ENCODE measurements around the gene RIOX2. TPM values are rescaled to one million over a fixed set of nuclear protein-coding genes. Genes with fewer than 3 reads are reported as not detected.

Gene RIOX2
- total RNA-seq, 1 donor: 32.7 TPM

DNA sequence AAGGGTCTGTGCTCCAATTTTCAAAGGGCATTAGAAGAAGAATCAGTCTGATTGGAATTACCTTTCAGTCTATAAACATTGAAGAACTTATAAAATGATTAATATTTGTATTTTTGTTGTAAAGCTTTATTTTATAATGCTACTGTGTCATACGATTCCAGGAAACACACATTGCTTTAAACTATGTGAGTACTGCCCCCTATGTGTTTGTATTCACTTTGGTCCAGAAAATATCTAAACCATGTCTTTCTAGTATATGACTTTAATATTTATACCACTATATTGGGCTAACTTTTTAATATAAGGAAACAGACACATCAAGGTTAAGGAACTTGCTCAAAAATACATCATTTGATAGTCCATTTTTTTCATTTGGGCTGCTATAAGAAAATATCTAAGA lies 3.2 kb upstream of the RIOX2 start:
- peak; percentile 25 for TF ChIP-seq CTCF (IDR thresholded peaks at IDR 0.05; ENCODE audit: insufficient read depth, low read length)
- H3K4me3 ChIP-seq (ENCODE audit: low read depth, low read length): no peak overlapping the region
- DNase-seq (ENCODE audit: low read depth): no peak

GRCh38 chr3:97974996-97975395 lies 2.8 kb upstream of the RIOX2 start:
- no peak for TF ChIP-seq CTCF (IDR thresholded peaks at IDR 0.05; ENCODE audit: insufficient read depth, low read length)
- no peak for DNase-seq (ENCODE audit: low read depth)
- no peak overlapping the region for H3K4me3 ChIP-seq (ENCODE audit: low read depth, low read length)

DNA sequence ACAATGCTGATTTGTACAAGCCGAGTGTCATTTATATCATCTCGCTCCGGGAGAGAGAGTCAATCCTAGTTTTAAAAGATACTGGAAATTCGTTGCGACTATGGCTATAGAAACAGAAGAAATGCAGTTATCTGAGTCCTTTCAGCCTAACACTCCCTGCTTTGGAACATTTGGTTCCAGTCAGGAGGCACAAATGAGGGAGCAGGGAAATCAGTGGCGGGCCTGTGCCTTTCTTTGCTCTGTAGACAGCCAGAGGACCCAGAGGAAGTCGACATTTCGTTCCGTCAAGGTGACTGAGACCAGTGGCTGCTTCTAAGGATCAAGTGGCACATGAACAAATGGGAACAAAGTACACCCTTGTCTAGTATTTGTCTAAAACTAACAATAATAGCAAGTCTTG lies 745 bp upstream of the RIOX2 start:
- TF ChIP-seq CTCF (IDR thresholded peaks at IDR 0.05; ENCODE audit: insufficient read depth, low read length): no peak
- peak overlapping the region; percentile 75 for H3K4me3 ChIP-seq (ENCODE audit: low read depth, low read length)

GRCh38 chr3:97970956-97971620 lies 1.1 kb downstream of the RIOX2 start:
- DNase-seq (ENCODE audit: low read depth): no peak
- peak overlapping the region; percentile 75 for H3K4me3 ChIP-seq (ENCODE audit: low read depth, low read length)
- TF ChIP-seq CTCF (IDR thresholded peaks at IDR 0.05; ENCODE audit: insufficient read depth, low read length): no peak

More for the DNA sequence above, 745 bp upstream of the RIOX2 start:
- no peak for DNase-seq (ENCODE audit: low read depth)

- no peak overlapping the region for H3K4me3 ChIP-seq (ENCODE audit: low read depth, low read length)
- peak; percentile 22 for DNase-seq (ENCODE audit: low read depth)
- TF ChIP-seq CTCF (IDR thresholded peaks at IDR 0.05; ENCODE audit: insufficient read depth, low read length): no peak
Measured at GRCh38 chr3:97970156-97970555, 2.1 kb downstream of the RIOX2 start.

GRCh38 chr3:97969541-97969940 lies 2.7 kb downstream of the RIOX2 start:
- TF ChIP-seq CTCF (IDR thresholded peaks at IDR 0.05; ENCODE audit: insufficient read depth, low read length): no peak
- no peak overlapping the region for H3K4me3 ChIP-seq (ENCODE audit: low read depth, low read length)
- no peak for DNase-seq (ENCODE audit: low read depth)

DNA sequence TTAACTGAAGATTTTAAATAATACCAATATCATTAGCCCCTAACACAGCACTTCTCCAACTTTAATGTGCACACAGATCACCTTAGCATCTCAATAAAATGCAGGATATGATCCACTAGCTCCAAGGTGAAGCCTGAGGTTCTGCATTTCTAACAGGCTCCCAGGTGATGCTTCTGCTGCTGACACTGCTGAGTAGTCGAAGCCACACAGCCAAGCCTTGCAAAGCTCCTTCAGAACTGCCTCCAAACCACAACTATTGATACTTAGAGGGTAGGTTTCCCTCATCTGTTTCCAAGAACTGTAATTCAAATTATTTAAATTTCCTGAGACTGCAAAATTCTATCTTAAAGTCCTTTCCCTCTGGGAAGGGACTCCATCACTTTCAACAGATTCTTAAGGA lies 3.9 kb downstream of the RIOX2 start:
- TF ChIP-seq CTCF (IDR thresholded peaks at IDR 0.05; ENCODE audit: insufficient read depth, low read length): no peak
- no peak overlapping the region for H3K4me3 ChIP-seq (ENCODE audit: low read depth, low read length)
- no peak for DNase-seq (ENCODE audit: low read depth)

Data from fibroblast of the aortic adventitia (primary cell).